ENCODE measurements around the gene XPO4.
"Not testable (repeated sequence)": the region's sequence is repeated elsewhere in the genome, so short reads cannot be mapped to it uniquely, and the experiment has no call there.

XPO4 gene

DNA sequence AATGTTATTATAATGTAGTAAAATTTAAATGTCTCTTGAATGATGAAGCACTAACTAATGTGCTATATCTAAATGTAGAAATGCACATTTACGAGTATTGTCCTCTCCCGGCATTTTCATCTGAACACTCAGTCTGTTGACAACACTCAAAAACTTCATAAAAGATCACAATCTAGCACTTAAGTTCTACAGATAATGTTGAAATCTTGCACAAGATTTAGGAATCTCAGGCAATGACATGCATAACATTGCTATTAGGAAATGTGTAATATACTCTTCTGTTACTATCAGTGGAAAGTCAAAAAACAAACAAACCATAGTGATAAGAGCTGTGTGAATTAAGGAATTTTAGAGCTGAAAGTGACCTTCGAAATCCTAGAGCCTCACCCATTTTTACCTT is 37.5 kb upstream of the XPO4 start:
- Histone ChIP-seq H3K4me2 (ENCODE audit: low read length) (no peak overlapping the region), H3K27ac (ENCODE audit: low read length) (no peak overlapping the region), H3K4me1 (ENCODE audit: low read length) (peaks cover 3% of the 10 kb centered on the region; the same call in 1 of the 2 replicates), H3K79me2 (ENCODE audit: low read length) (no peaks in the 10 kb centered on the region), H2AFZ (ENCODE audit: low read depth, low read length) (no peak overlapping the region), H3K4me3 (ENCODE audit: low read length) (no peak overlapping the region), H3K9ac (ENCODE audit: low read length) (no peak overlapping the region), H3K36me3 (replicated peaks; ENCODE audit: low read depth, low read length) (no peaks in the 10 kb centered on the region), H3K27me3 (ENCODE audit: low read depth, low read length) (peaks cover 2% of the 10 kb centered on the region; the same call in 1 of the 2 replicates), H4K20me1 (ENCODE audit: insufficient read depth, low read length) (no peaks in the 10 kb centered on the region), H3K9me3 (ENCODE audit: insufficient read depth, low read length) (no peaks in the 10 kb centered on the region)
- TF ChIP-seq, protein P1, sequence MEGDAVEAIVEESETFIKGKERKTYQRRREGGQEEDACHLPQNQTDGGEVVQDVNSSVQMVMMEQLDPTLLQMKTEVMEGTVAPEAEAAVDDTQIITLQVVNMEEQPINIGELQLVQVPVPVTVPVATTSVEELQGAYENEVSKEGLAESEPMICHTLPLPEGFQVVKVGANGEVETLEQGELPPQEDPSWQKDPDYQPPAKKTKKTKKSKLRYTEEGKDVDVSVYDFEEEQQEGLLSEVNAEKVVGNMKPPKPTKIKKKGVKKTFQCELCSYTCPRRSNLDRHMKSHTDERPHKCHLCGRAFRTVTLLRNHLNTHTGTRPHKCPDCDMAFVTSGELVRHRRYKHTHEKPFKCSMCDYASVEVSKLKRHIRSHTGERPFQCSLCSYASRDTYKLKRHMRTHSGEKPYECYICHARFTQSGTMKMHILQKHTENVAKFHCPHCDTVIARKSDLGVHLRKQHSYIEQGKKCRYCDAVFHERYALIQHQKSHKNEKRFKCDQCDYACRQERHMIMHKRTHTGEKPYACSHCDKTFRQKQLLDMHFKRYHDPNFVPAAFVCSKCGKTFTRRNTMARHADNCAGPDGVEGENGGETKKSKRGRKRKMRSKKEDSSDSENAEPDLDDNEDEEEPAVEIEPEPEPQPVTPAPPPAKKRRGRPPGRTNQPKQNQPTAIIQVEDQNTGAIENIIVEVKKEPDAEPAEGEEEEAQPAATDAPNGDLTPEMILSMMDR (IDR thresholded peaks at IDR 0.05; ENCODE audit: low read depth, low read length) = no peak
- TF ChIP-seq EZH2phosphoT487 (IDR thresholded peaks at IDR 0.05; ENCODE audit: low read depth) = no peak

DNA sequence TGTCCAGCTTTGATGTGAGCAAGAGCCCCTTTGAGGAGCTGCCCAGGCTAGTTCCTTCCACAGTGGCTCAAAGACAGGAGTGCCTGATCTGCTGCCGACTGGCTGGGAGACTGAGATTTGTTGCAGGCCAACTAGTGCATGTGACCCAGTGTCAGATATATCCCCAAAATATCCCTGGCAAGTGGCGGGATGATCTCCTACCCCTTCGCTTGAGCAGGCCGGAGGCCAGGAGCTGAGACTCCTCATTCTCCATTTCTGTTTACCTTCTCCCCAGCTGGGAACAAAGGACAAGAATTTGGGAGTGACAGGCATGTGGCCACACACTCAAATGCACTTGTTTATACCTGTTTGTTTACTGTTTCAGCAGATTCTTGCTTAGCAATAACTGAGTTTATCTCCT is 37.1 kb upstream of the XPO4 start:
- Histone ChIP-seq H3K4me2 (ENCODE audit: low read length) (no peak overlapping the region), H3K27me3 (ENCODE audit: low read depth, low read length) (peaks cover 3% of the 10 kb centered on the region; the same call in 1 of the 2 replicates), H3K9me3 (ENCODE audit: insufficient read depth, low read length) (no peaks in the 10 kb centered on the region), H3K4me3 (ENCODE audit: low read length) (no peak overlapping the region), H3K36me3 (replicated peaks; ENCODE audit: low read depth, low read length) (no peaks in the 10 kb centered on the region), H2AFZ (ENCODE audit: low read depth, low read length) (no peak overlapping the region), H3K4me1 (ENCODE audit: low read length) (peaks cover 3% of the 10 kb centered on the region; the same call in 1 of the 2 replicates), H3K79me2 (ENCODE audit: low read length) (no peaks in the 10 kb centered on the region), H3K9ac (ENCODE audit: low read length) (no peak overlapping the region), H3K27ac (ENCODE audit: low read length) (no peak overlapping the region), H4K20me1 (ENCODE audit: insufficient read depth, low read length) (no peaks in the 10 kb centered on the region)
- TF ChIP-seq EZH2phosphoT487 (IDR thresholded peaks at IDR 0.05; ENCODE audit: low read depth) = no peak
- TF ChIP-seq, protein P1 (IDR thresholded peaks at IDR 0.05; ENCODE audit: low read depth, low read length) = no peak

DNA sequence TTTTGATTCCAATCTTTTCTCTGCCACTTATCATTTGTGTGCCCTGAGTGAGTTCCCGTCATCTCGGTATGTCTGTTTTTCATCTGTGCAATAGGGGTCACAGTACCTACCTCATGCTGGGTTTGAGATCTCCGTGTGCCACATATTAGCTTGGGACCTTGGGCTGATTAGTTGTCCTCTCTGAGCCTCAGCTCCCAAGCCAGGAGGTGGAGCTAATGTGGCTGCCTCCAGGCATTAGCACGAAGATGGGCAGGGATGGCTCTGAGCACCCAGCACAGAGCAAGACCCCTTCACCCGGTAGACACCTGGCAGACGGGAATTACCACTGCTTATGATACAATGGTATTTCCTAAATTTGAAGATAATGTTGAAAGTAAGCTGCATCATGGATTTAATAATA is 35.8 kb upstream of the XPO4 start:
- Histone ChIP-seq H4K20me1 (ENCODE audit: insufficient read depth, low read length) (no peaks in the 10 kb centered on the region), H3K4me1 (ENCODE audit: low read length) (peaks cover 1% of the 10 kb centered on the region; the same call in 1 of the 2 replicates), H3K79me2 (ENCODE audit: low read length) (no peaks in the 10 kb centered on the region), H3K4me3 (ENCODE audit: low read length) (no peak overlapping the region), H3K9ac (ENCODE audit: low read length) (no peak overlapping the region), H3K27me3 (ENCODE audit: low read depth, low read length) (peaks cover 3% of the 10 kb centered on the region; the same call in 1 of the 2 replicates), H3K27ac (ENCODE audit: low read length) (no peak overlapping the region), H2AFZ (ENCODE audit: low read depth, low read length) (no peak overlapping the region), H3K4me2 (ENCODE audit: low read length) (no peak overlapping the region), H3K9me3 (ENCODE audit: insufficient read depth, low read length) (no peaks in the 10 kb centered on the region), H3K36me3 (replicated peaks; ENCODE audit: low read depth, low read length) (no peaks in the 10 kb centered on the region)
- TF ChIP-seq, protein P1 (IDR thresholded peaks at IDR 0.05; ENCODE audit: low read depth, low read length) = no peak
- TF ChIP-seq EZH2phosphoT487 (IDR thresholded peaks at IDR 0.05; ENCODE audit: low read depth) = no peak

DNA sequence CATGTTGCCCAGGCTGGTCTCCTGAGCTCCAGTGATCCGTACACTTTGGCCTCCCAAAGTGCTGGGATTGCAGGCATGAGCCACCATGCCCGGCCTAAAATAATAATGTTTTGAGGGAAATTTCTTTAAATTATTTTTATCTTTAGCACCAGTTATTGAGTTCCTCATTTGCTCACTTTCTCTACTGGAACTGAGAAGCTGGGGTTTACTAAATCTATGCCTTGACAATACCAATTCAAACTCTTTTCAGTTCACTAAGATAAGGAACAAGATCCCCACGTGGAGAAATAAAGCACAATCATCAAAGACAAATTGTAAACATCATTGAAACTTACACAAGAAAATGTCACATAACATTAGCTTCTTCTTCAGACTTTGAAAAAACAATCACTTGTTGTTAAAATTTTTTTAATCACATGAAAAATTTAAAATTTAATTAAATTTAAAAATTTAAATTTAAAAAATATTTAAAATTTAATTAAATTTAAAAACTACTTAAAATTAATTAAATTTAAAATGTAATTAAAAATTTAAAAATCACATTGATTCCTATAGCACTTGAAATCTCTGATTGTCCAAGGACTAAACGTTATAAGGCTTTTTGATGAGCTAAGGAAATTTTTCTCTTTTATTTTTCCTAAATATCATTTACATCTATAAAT is 25.2 kb upstream of the XPO4 start:
- no peak for TF ChIP-seq EZH2phosphoT487 (IDR thresholded peaks at IDR 0.05; ENCODE audit: low read depth)
- Histone ChIP-seq H3K27ac (ENCODE audit: low read length) (no peak overlapping the region), H3K4me2 (ENCODE audit: low read length) (no peak overlapping the region), H3K4me1 (ENCODE audit: low read length) (0 out of 2 replicates have a peak, but pooled peaks cover 2% of the 10 kb centered on the region), H3K4me3 (ENCODE audit: low read length) (no peak overlapping the region), H3K36me3 (replicated peaks; ENCODE audit: low read depth, low read length) (no peaks in the 10 kb centered on the region), H3K9me3 (ENCODE audit: insufficient read depth, low read length) (no peaks in the 10 kb centered on the region), H3K9ac (ENCODE audit: low read length) (no peak overlapping the region), H3K79me2 (ENCODE audit: low read length) (no peaks in the 10 kb centered on the region), H4K20me1 (ENCODE audit: insufficient read depth, low read length) (no peaks in the 10 kb centered on the region), H2AFZ (ENCODE audit: low read depth, low read length) (no peak overlapping the region), H3K27me3 (ENCODE audit: low read depth, low read length) (no peaks in the 10 kb centered on the region)

DNA sequence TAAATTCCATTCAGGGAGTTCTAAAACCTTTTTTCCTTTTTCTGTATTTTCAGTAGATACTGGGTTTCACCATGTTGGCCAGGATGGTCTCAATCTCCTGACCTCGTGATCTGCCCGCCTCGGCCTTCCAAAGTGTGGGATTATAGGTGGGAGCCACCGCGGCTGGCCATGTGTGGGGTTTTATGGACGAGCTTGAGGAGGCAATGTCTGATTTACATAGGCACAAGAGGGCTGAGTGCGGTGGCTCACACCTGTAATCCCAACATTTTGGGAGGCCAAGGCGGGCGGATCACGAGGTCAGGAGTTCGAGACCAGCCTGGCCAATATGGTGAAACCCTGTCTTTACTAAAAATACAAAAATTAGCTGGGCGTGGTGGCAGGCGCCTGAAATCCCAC is 22.8 kb upstream of the XPO4 start:
- H3K27ac ChIP-seq (ENCODE audit: low read length); H3K4me3 ChIP-seq (ENCODE audit: low read length); H3K9me3 ChIP-seq (ENCODE audit: insufficient read depth, low read length); H3K27me3 ChIP-seq (ENCODE audit: low read depth, low read length); H3K79me2 ChIP-seq (ENCODE audit: low read length); H2AFZ ChIP-seq (ENCODE audit: low read depth, low read length); H4K20me1 ChIP-seq (ENCODE audit: insufficient read depth, low read length); H3K4me1 ChIP-seq (ENCODE audit: low read length); H3K9ac ChIP-seq (ENCODE audit: low read length); H3K36me3 ChIP-seq (replicated peaks; ENCODE audit: low read depth, low read length); H3K4me2 ChIP-seq (ENCODE audit: low read length): not testable (repeated sequence)

Data from OCI-LY3 (cell line).